H1 (cell line): ENCODE results near the gene TINCR. TPM values are rescaled to one million over a fixed set of nuclear protein-coding genes. Genes with fewer than 3 reads are reported as not detected.
A peak's percentile ranks its signal among the peaks of the same experiment; 100 is the strongest.
"Not testable (repeated sequence)": the region's sequence is repeated elsewhere in the genome, so short reads cannot be mapped to it uniquely, and the experiment has no call there.

ENCODE experiments used
- CTCF ChIA-PET: fragments of 300-600 bp; sonication (Branson Sonifier 250); formaldehyde crosslinking; loops from one replicate; lab custom pipeline; 2021; ENCODE audit not compliant: partially characterized antibody; lab: Charles Lee
- POLR2A ChIA-PET: fragments of 300-600 bp; sonication (Branson Sonifier 250); formaldehyde crosslinking; loops from one replicate; lab custom pipeline; 2021; ENCODE audit warnings: inconsistent platforms; ENCODE audit not compliant: partially characterized antibody; lab: Charles Lee
- DNase-seq, 2 experiments: peaks; one replicate each; pipeline versions ENCODE4 v3.0.0 to v3.0.0-alpha.2; 2010 to 2022; ENCODE audit warnings: low spot score in 2 of 2, low read depth in 1 of 2, mixed read lengths in 1 of 2
- FAIRE-seq: peaks from 2 replicates; lab custom pipeline; 2011; peaks lifted over from hg19 to GRCh38; lab: Jason Lieb, UNC
- H2AFZ ChIP-seq: 2 replicates; pipeline ENCODE4 v1.8.1; 2012; ENCODE audit warnings: low read length, inconsistent platforms
- H2AK5ac ChIP-seq: 2 replicates; pipeline ENCODE4 v1.6.1; 2013; ENCODE audit warnings: low read depth, low read length
- H2BK120ac ChIP-seq: replicated peaks from 2 replicates; pipeline ENCODE3; 2013; ENCODE audit warnings: low read depth, low read length, inconsistent platforms
- H2BK12ac ChIP-seq: 2 replicates; pipeline ENCODE4 v1.6.1; 2013; ENCODE audit warnings: low read depth, low read length
- H2BK15ac ChIP-seq: 2 replicates; pipeline ENCODE4 v1.6.1; 2013; ENCODE audit warnings: low read length
- H2BK20ac ChIP-seq: 2 replicates; pipeline ENCODE4 v1.6.1; 2013; ENCODE audit warnings: low read length
- H2BK5ac ChIP-seq: 2 replicates; pipeline ENCODE4 v1.6.1; 2013; ENCODE audit warnings: low read depth, low read length
- H3K14ac ChIP-seq: 2 replicates; pipeline ENCODE4 v1.6.1; 2013; ENCODE audit warnings: inconsistent platforms; ENCODE audit not compliant: insufficient read length
- H3K18ac ChIP-seq: 2 replicates; pipeline ENCODE4 v1.6.1; 2013; ENCODE audit warnings: low read length; ENCODE audit errors: extremely low read depth
- H3K23ac ChIP-seq: 2 replicates; pipeline ENCODE4 v1.6.1; 2013; ENCODE audit warnings: inconsistent platforms; ENCODE audit not compliant: insufficient read length
- H3K23me2 ChIP-seq: 2 replicates; pipeline ENCODE4 v1.6.1; 2013; ENCODE audit warnings: low read depth, low read length
- H3K27ac ChIP-seq: 2 replicates; pipeline ENCODE4 v1.6.1; 2011; ENCODE audit warnings: low read depth, low read length, inconsistent platforms
- H3K27me3 ChIP-seq, 4 experiments: replicated peaks in 1 of 4; 1 replicate in 1 of 4; 2 replicates in 3 of 4; pipeline versions ENCODE4 v1.6.1 to v1.8.1; 2011 to 2013; ENCODE audit warnings: low read length in 3 of 4, mild to moderate bottlenecking in 3 of 4, inconsistent platforms in 2 of 4, mixed read lengths in 2 of 4, moderate library complexity in 1 of 4; ENCODE audit not compliant: control insufficient read depth in 3 of 4, insufficient read depth in 3 of 4; ENCODE audit errors: extremely low read depth in 1 of 4
- H3K36me3 ChIP-seq, 4 experiments: 2 replicates each; pipeline versions ENCODE4 v1.6.1 to v1.8.1; 2011 to 2013; ENCODE audit warnings: mild to moderate bottlenecking in 4 of 4, low read length in 3 of 4, moderate library complexity in 2 of 4, control low read depth in 1 of 4, inconsistent platforms in 1 of 4; ENCODE audit not compliant: insufficient read depth in 4 of 4, control insufficient read depth in 2 of 4
- H3K4ac ChIP-seq: replicated peaks from 2 replicates; pipeline ENCODE3; 2013; ENCODE audit warnings: low read length, low read depth, mixed read lengths, inconsistent platforms; ENCODE audit not compliant: insufficient read length
- H3K4me1 ChIP-seq, 4 experiments: replicated peaks in 1 of 4; 1 replicate in 1 of 4; 2 replicates in 3 of 4; pipeline versions ENCODE4 v1.6.1 to v1.8.1; 2011 to 2013; ENCODE audit warnings: low read length in 3 of 4, inconsistent platforms in 2 of 4, mixed read lengths in 1 of 4; ENCODE audit not compliant: insufficient read depth in 4 of 4, control insufficient read depth in 3 of 4
- H3K4me2 ChIP-seq, 2 experiments: 2 replicates each; pipeline versions ENCODE4 v1.6.1 to v1.8.1; 2011 to 2013; ENCODE audit warnings: low read depth in 2 of 2, low read length in 2 of 2, control low read depth in 1 of 2, inconsistent platforms in 1 of 2, mild to moderate bottlenecking in 1 of 2; ENCODE audit not compliant: insufficient read depth in 1 of 2
- H3K4me3 ChIP-seq, 4 experiments: fragments of 200-600, 300-600 bp in 1 of 4; sonication (generic), shearing (Covaris generic), sonication (Bioruptor Twin) in 1 of 4; 2 replicates each; pipeline versions ENCODE4 v1.5.1 to v1.8.1; 2011 to 2016; ENCODE audit warnings: low read length in 4 of 4, low read depth in 3 of 4, control low read depth in 2 of 4, inconsistent platforms in 2 of 4, mild to moderate bottlenecking in 2 of 4, mixed read lengths in 1 of 4, moderate library complexity in 1 of 4; ENCODE audit not compliant: insufficient read depth in 2 of 4; ENCODE audit errors: extremely low read depth in 1 of 4
- H3K56ac ChIP-seq: replicated peaks from 2 replicates; pipeline ENCODE3; 2013; ENCODE audit warnings: low read depth, mild to moderate bottlenecking, mixed read lengths, low read length, inconsistent platforms; ENCODE audit not compliant: insufficient read length
- H3K79me1 ChIP-seq: 2 replicates; pipeline ENCODE4 v1.6.1; 2013; ENCODE audit warnings: low read depth, low read length, control low read depth
- H3K79me2 ChIP-seq, 2 experiments: 2 replicates each; pipeline versions ENCODE4 v1.6.1 to v1.8.1; 2012 to 2013; ENCODE audit warnings: low read length in 2 of 2, mild to moderate bottlenecking in 2 of 2, inconsistent platforms in 1 of 2; ENCODE audit not compliant: insufficient read depth in 2 of 2, control insufficient read depth in 1 of 2
- H3K9ac ChIP-seq, 4 experiments: replicated peaks in 1 of 4; 1 replicate in 1 of 4; 2 replicates in 3 of 4; pipeline versions ENCODE4 v1.6.1 to v1.8.1; 2011 to 2013; ENCODE audit warnings: low read depth in 3 of 4, low read length in 3 of 4, control low read depth in 2 of 4, mild to moderate bottlenecking in 2 of 4, moderate library complexity in 2 of 4, inconsistent platforms in 1 of 4; ENCODE audit errors: extremely low read depth in 1 of 4
- H3K9me3 ChIP-seq, 2 experiments: 2 replicates each; pipeline versions ENCODE4 v1.6.1 to v1.8.1; 2012 to 2013; ENCODE audit warnings: mild to moderate bottlenecking in 2 of 2, moderate library complexity in 2 of 2, control low read depth in 1 of 2, inconsistent platforms in 1 of 2, low read depth in 1 of 2, low read length in 1 of 2, mixed read lengths in 1 of 2; ENCODE audit not compliant: insufficient read depth in 2 of 2
- H4K20me1 ChIP-seq, 2 experiments: replicated peaks in 1 of 2; 2 replicates each; pipeline versions ENCODE3 to v1.8.1; 2011 to 2013; ENCODE audit warnings: inconsistent platforms in 2 of 2, low read length in 2 of 2, mild to moderate bottlenecking in 1 of 2; ENCODE audit not compliant: insufficient read depth in 2 of 2, control insufficient read depth in 1 of 2
- H4K5ac ChIP-seq: 2 replicates; pipeline ENCODE4 v1.6.1; 2013; ENCODE audit warnings: low read length, low read depth, mixed read lengths, inconsistent platforms; ENCODE audit not compliant: insufficient read length
- H4K8ac ChIP-seq: 2 replicates; pipeline ENCODE4 v1.8.0; 2013; ENCODE audit warnings: mild to moderate bottlenecking, moderate library complexity, low read length, inconsistent platforms; ENCODE audit not compliant: insufficient read depth; ENCODE audit errors: extremely low read depth
- H4K91ac ChIP-seq: replicated peaks from 2 replicates; pipeline ENCODE3; 2013; ENCODE audit warnings: low read length, mixed read lengths, inconsistent platforms; ENCODE audit not compliant: insufficient read length
- WGBS, 2 experiments: shearing (Covaris generic) in 1 of 2; methylation state at CpG; one replicate each; pipeline versions ENCODE4 v1.1.6 to v1.1.7; 2013 to 2015; ENCODE audit warnings: low lambda C conversion rate in 2 of 2, mixed read lengths in 2 of 2, inconsistent platforms in 1 of 2, low coverage in 1 of 2, missing lambda C conversion rate in 1 of 2; ENCODE audit not compliant: insufficient replicate concordance in 2 of 2, insufficient coverage in 1 of 2, insufficient read length in 1 of 2; ENCODE audit errors: extremely low coverage in 1 of 2, missing lambda C conversion rate in 1 of 2; 5-methylcytosine and 5-hydroxymethylcytosine counted together
- polyA plus RNA-seq, 7 experiments: library from polyadenylated mRNA; depleted of rRNA in 3 of 7; stranded (reverse) in 5 of 7; unstranded in 2 of 7; fragments of >200 nt in 5 of 7; fragments of 200-250 nt in 2 of 7; gene quantifications; 1 replicate in 5 of 7; 2 replicates in 1 of 7; 4 replicates in 1 of 7; pipeline versions ENCODE4 v1.2.1 to v1.2.3, GENCODE V29; 2011 to 2013; ENCODE audit warnings: missing spikeins in 2 of 7, mixed read lengths in 2 of 7
- total RNA-seq: library from RNA; stranded (reverse); fragmentation: NEBNext Ultra II Directional; extraction: Animal tissue kit (Norgen Biotek cat#: 25700); gene quantifications from 2 replicates; pipeline ENCODE4 v1.2.1, GENCODE V29; 2021

The TINCR gene
- total and polyA plus RNA-seq, 2 of the 8 experiments (the other 6 are each of a cell fraction or from before 2014, with no cell fraction given) = 0.52 to 1.4 TPM

DNA sequence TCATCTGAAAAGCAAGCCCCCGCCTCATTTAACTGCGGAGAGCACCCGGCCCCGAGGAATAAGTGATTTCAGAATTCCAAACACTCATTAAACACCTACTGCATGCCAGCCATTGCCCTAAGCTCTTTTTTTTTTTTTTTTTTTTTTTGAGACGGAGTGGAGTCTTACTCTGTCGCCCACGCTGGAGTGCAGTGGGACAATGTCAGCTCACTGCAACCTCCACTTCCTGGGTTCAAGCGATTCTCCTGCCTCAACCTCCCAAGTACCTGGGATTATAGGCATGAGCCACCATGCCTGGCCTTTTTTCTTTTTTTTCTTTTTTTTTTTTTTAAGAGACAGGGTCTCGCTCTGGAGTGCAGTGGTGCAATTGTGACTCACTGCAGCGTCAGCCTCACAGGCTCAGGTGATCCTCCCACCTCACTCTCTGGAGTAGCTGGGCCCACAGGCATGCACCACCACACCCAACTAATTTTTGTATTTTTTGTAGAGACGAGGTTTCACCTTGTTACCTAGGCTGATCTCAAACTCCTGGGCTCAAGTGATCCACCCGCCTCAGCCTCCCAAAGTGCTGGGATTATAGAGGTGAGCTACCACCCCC is 30.7 kb downstream of the TINCR start:
- Histone ChIP-seq H3K4me2 (peak overlapping the region; percentile 50 to 68), H2BK12ac (peak overlapping the region; percentile 90; the same call in 1 of the 2 replicates), H2BK20ac (0 out of 2 replicates have a peak overlapping the region, but pooled peaks have one; percentile 61), H3K4me1 (peaks cover 2 to 15% (median 13%) of the 10 kb centered on the region in 4 experiments), H3K4me3 (peak overlapping the region in 3 of 4 experiments; percentile 19 to 41 (median 29); a peak in 4 of 8 replicates), H2BK15ac (peak overlapping the region; percentile 97; the same call in 1 of the 2 replicates), H3K9me3 (peaks cover 6 to 12% of the 10 kb centered on the region in 2 experiments), H3K18ac (peak overlapping the region; percentile 36), H3K9ac (peak overlapping the region in 1 of 4 experiments; percentile 26; a peak in 2 of 7 replicates)
- not testable (repeated sequence) for H4K20me1 ChIP-seq, FAIRE-seq, H3K23me2 ChIP-seq, H4K8ac ChIP-seq, H3K27me3 ChIP-seq, H3K36me3 ChIP-seq, H3K56ac ChIP-seq, H3K79me1 ChIP-seq, H2BK120ac ChIP-seq, DNase-seq, H4K91ac ChIP-seq, H2AK5ac ChIP-seq, H3K14ac ChIP-seq, H3K27ac ChIP-seq, H3K23ac ChIP-seq, H3K79me2 ChIP-seq, H4K5ac ChIP-seq, H2AFZ ChIP-seq, H3K4ac ChIP-seq, H2BK5ac ChIP-seq
- 55% methylated on average over 7 of the region's 12 CpGs; no CpG with 5 or more reads in 1 of the 2 experiments for whole genome bisulfite sequencing, 2 experiments
- POLR2A ChIA-PET = interaction anchor here (0.7 to 2.1 kb wide), 5 partner anchors 11 to 561 kb away, joined by 3 to 6 read pairs (median 3); no protein-coding TSS in a partner anchor
- CTCF ChIA-PET = interaction anchor here (0.6 to 16.7 kb wide), 10 partner anchors 10 to 1144 kb away, joined by 3 to 206 read pairs (median 9); no protein-coding TSS in a partner anchor
